Activated naive CD8-positive, alpha-beta T cell treated with anti-CD3 and anti-CD28 coated beads for 36 hours (primary cell): ENCODE data around the gene SOBP. TPM values are rescaled to one million over a fixed set of nuclear protein-coding genes. Genes with fewer than 3 reads are reported as not detected.
A peak's percentile ranks its signal among the peaks of the same experiment; 100 is the strongest.

Experiments used
- DNase-seq: peaks from one replicate; pipeline ENCODE4 v3.0.0; 2021
- H3K27ac Mint-ChIP-seq: one replicate; pipeline ENCODE4 v1.8.0; 2022; ENCODE audit warnings: mild to moderate bottlenecking, moderate library complexity, mixed read lengths
- H3K27me3 Mint-ChIP-seq: one replicate; pipeline ENCODE4 v1.8.0; 2022; ENCODE audit warnings: mild to moderate bottlenecking, mixed read lengths
- H3K36me3 Mint-ChIP-seq: one replicate; pipeline ENCODE4 v1.8.0; 2021; ENCODE audit warnings: mild to moderate bottlenecking, mixed read lengths
- H3K4me1 Mint-ChIP-seq: one replicate; pipeline ENCODE4 v1.8.0; 2021; ENCODE audit warnings: mixed read lengths
- H3K4me3 Mint-ChIP-seq: one replicate; pipeline ENCODE4 v1.8.0; 2022; ENCODE audit warnings: mild to moderate bottlenecking, moderate library complexity, mixed read lengths
- H3K9me3 Mint-ChIP-seq: one replicate; pipeline ENCODE4 v1.8.0; 2022; ENCODE audit warnings: mixed read lengths
- total RNA-seq, 2 experiments: library from RNA; stranded (reverse); gene quantifications; one replicate each; pipeline ENCODE4 v1.2.3, GENCODE V29; 2021

SOBP gene
- total RNA-seq: 1 to 10 TPM in 1 of 2 experiments, under 1 TPM in 1; 0.70 to 2.1 TPM

DNA sequence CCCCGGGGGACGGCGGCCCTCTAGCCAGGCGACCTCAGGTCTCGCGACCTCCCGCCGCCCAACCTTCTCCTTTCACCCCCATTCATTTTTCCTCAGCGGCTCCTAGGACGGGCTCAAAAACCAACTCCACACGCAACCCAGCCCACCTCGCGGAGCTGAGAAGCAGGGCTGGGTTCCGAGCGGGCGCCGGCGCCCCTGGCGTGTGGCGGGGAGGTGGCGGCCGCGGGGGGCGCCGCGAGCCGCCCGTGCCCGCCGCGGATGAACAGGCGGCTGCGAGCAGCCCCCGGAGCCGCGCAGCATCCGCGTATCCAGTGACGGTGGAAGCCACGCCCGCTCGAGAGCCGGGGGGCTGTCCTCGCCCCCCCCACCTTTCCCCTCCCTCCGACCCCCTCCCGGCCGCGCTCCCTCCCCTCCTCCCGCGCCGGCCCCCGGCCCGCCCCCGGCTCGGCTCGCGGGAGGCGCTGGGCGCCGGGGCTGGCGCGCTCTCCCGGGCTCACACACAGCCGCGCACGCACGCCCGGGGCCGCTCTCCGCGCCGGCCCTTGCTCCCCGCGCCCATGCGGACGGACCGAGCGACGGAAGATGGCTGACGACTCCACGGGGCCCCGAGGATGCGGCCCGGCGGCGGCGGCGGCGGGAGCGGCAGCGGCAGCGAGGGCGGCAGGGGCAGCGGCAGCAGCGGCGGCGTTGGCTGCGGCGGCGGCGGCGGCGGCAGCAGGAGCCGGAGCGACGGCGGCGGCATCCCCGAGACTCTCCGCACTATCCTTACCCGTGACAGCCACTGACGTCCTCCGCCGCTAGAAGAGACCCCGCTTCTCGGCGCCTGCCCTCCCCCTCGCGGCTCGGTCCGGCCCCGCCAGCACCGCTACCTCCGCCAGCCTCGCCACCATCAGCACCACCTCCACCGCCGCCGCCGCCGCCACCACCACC, at the start of gene SOBP:
SOBP (plus strand) TSS at position 482 of the 930 bp plus-strand sequence. CDS start 500 bp downstream, outside the sequence.
- Mint-ChIP-seq H3K9me3 (no peaks in the 10 kb centered on the region), H3K27ac (peak within 1 kb of the TSS; percentile 44), H3K4me1 (peaks cover 13% of the 10 kb centered on the region), H3K4me3 (peak within 1 kb of the TSS; percentile 85), H3K36me3 (no peaks in the 10 kb centered on the region), H3K27me3 (peaks cover 45% of the 10 kb centered on the region)
- peak; percentile 62 for DNase-seq

- Mint-ChIP-seq H3K27me3 (no peaks in the 10 kb centered on the region), H3K4me3 (no peak overlapping the region), H3K9me3 (no peaks in the 10 kb centered on the region), H3K36me3 (peaks cover 11% of the 10 kb centered on the region), H3K27ac (no peak overlapping the region), H3K4me1 (peaks cover 20% of the 10 kb centered on the region)
- DNase-seq: no peak
These were observed 49.0 kb upstream of the SOBP start for GRCh38 chr6:107440936-107441335.

- Mint-ChIP-seq H3K4me3 (no peak overlapping the region), H3K9me3 (peaks cover 1% of the 10 kb centered on the region), H3K36me3 (peaks cover 17% of the 10 kb centered on the region), H3K4me1 (peaks cover 18% of the 10 kb centered on the region), H3K27me3 (no peaks in the 10 kb centered on the region), H3K27ac (no peak overlapping the region)
- DNase-seq: no peak
These were observed 48.2 kb upstream of the SOBP start for GRCh38 chr6:107441682-107442081.

- Mint-ChIP-seq H3K27ac (no peak overlapping the region), H3K4me1 (peaks cover 14% of the 10 kb centered on the region), H3K36me3 (peaks cover 30% of the 10 kb centered on the region), H3K4me3 (no peak overlapping the region), H3K27me3 (no peaks in the 10 kb centered on the region), H3K9me3 (peaks cover 6% of the 10 kb centered on the region)
- no peak for DNase-seq
These were observed 46.8 kb upstream of the SOBP start for GRCh38 chr6:107442938-107443607.

- peaks cover 12% of the 10 kb centered on the region for H3K9me3 Mint-ChIP-seq
- no peaks in the 10 kb centered on the region for H3K27me3 Mint-ChIP-seq
- H3K36me3 Mint-ChIP-seq: peaks cover 35% of the 10 kb centered on the region
These were observed 46.2 kb upstream of the SOBP start for GRCh38 chr6:107443608-107444267.

GRCh38 chr6:107444277-107444676, 45.6 kb upstream of the SOBP start:
- Mint-ChIP-seq H3K9me3 (peaks cover 16% of the 10 kb centered on the region), H3K27me3 (no peaks in the 10 kb centered on the region), H3K27ac (no peak overlapping the region), H3K4me3 (no peak overlapping the region), H3K36me3 (peaks cover 38% of the 10 kb centered on the region), H3K4me1 (peaks cover 14% of the 10 kb centered on the region)
- no peak for DNase-seq

More at GRCh38 chr6:107443608-107444267, 46.2 kb upstream of the SOBP start:
- H3K27ac Mint-ChIP-seq: no peak overlapping the region
- DNase-seq: no peak
- no peak overlapping the region for H3K4me3 Mint-ChIP-seq
- H3K4me1 Mint-ChIP-seq: peaks cover 14% of the 10 kb centered on the region

DNA sequence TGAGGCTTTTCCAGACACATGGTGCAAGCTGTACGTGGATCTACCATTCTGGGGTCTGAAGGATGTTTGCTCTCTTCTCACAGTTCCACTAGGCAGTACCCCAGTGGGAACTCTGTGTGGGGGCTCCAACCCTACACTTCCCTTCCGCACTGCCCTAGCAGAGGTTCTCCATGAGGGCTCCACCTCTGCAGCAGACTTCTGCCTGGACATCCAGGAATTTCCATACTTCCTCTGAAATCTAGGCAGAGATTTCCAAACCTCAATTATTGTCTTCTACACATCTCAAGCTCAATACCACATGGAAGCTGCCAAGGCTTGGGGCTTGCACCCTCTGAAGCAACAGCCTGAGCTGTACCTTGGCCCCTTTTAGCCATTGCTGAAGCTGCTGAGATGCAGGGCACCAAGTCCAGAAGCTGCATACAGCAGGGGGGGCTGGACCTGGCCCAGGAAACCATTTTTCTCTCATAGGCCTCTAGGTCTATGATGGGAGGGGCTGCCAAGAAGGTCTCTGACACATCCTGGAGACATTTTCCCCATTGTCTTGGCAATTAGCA, 42.2 kb upstream of the SOBP start:
- Mint-ChIP-seq H3K4me1 (peaks cover 8% of the 10 kb centered on the region), H3K4me3 (no peak overlapping the region), H3K9me3 (peaks cover 24% of the 10 kb centered on the region), H3K27me3 (no peaks in the 10 kb centered on the region), H3K36me3 (peaks cover 60% of the 10 kb centered on the region), H3K27ac (no peak overlapping the region)
- DNase-seq: no peak

GRCh38 chr6:107448776-107449175, 41.1 kb upstream of the SOBP start:
- Mint-ChIP-seq H3K9me3 (peaks cover 24% of the 10 kb centered on the region), H3K4me1 (no peaks in the 10 kb centered on the region), H3K27ac (no peak overlapping the region), H3K36me3 (peaks cover 61% of the 10 kb centered on the region), H3K4me3 (no peak overlapping the region), H3K27me3 (no peaks in the 10 kb centered on the region)
- no peak for DNase-seq

- Mint-ChIP-seq H3K4me1 (peaks cover 24% of the 10 kb centered on the region), H3K9me3 (no peaks in the 10 kb centered on the region), H3K27me3 (no peaks in the 10 kb centered on the region), H3K27ac (peak overlapping the region; percentile 90), H3K36me3 (peaks cover 1% of the 10 kb centered on the region), H3K4me3 (peak overlapping the region; percentile 90)
- DNase-seq: peak; percentile 36
These were observed 31.1 kb upstream of the SOBP start for GRCh38 chr6:107458672-107459282.

GRCh38 chr6:107459283-107460082, 30.4 kb upstream of the SOBP start, which contains the start of gene PDSS2:
Gene PDSS2 (minus strand): TSS chr6:107459564. CDS start chr6:107459285, 279 bp downstream.
- Mint-ChIP-seq H3K4me3 (peak within 1 kb of the TSS; percentile 90), H3K27me3 (no peaks in the 10 kb centered on the region), H3K36me3 (peaks cover 1% of the 10 kb centered on the region), H3K4me1 (peaks cover 22% of the 10 kb centered on the region), H3K9me3 (no peaks in the 10 kb centered on the region), H3K27ac (peak within 1 kb of the TSS; percentile 90)
- peak; percentile 98 for DNase-seq

- Mint-ChIP-seq H3K4me3 (peak overlapping the region; percentile 90), H3K27ac (peak overlapping the region; percentile 90)
These were observed 29.8 kb upstream of the SOBP start for GRCh38 chr6:107460083-107460631.

GRCh38 chr6:107466062-107466461, 23.9 kb upstream of the SOBP start:
- peaks cover 11% of the 10 kb centered on the region for H3K27me3 Mint-ChIP-seq
- no peaks in the 10 kb centered on the region for H3K36me3 Mint-ChIP-seq
- DNase-seq: no peak
- no peaks in the 10 kb centered on the region for H3K9me3 Mint-ChIP-seq
- no peak overlapping the region for H3K27ac Mint-ChIP-seq
- H3K4me1 Mint-ChIP-seq: no peaks in the 10 kb centered on the region
- H3K4me3 Mint-ChIP-seq: no peak overlapping the region

More at GRCh38 chr6:107460083-107460631, 29.8 kb upstream of the SOBP start:
- no peak for DNase-seq
- Mint-ChIP-seq H3K9me3 (no peaks in the 10 kb centered on the region), H3K4me1 (peaks cover 18% of the 10 kb centered on the region), H3K36me3 (peaks cover 1% of the 10 kb centered on the region), H3K27me3 (no peaks in the 10 kb centered on the region)

DNA sequence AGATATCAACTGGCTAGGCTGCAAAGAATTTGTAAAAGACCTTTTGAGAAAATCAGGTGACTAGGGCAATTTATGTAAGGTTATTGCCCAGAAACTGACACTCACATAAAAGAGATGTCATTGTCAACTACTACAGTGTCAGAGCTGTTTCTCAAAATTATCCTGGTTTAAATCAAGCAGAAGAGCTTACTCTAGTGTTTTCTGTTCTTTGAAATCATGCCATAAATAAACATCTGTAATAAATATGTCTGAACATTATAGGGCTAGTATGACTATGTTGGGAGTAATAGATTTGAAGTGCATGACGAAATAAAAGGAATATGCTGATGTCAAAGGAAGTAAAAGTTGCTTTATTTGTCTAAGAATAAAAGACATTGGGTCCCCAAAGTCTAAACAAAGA, 19.6 kb upstream of the SOBP start:
- Mint-ChIP-seq H3K36me3 (no peaks in the 10 kb centered on the region), H3K4me1 (no peaks in the 10 kb centered on the region), H3K27me3 (peaks cover 15% of the 10 kb centered on the region), H3K9me3 (no peaks in the 10 kb centered on the region), H3K4me3 (no peak overlapping the region), H3K27ac (no peak overlapping the region)
- DNase-seq: no peak
